B cell (primary cell): ENCODE measurements around the gene TBX15. TPM values are rescaled to one million over a fixed set of nuclear protein-coding genes. Genes with fewer than 3 reads are reported as not detected.

Source experiments
- ATAC-seq: fragments of 200-7000 bp; cut with Tn5 transposase; one replicate; pipeline ENCODE4 v1.10.0; 2021; ENCODE audit warnings: low read depth, mild to moderate bottlenecking, moderate number of reproducible peaks, moderate library complexity
- CTCF ChIA-PET: fragments of 350-600 bp; sonication (Branson Sonifier 250); formaldehyde crosslinking; loops from one replicate; lab custom pipeline; 2021; ENCODE audit warnings: antibody characterized with exemption, inconsistent platforms; lab: Charles Lee
- POLR2A ChIA-PET: fragments of 350-600 bp; sonication (Branson Sonifier 250); formaldehyde crosslinking; loops from one replicate; lab custom pipeline; 2021; ENCODE audit warnings: antibody characterized with exemption; lab: Charles Lee
- DNase-seq: peaks from one replicate; pipeline ENCODE4 v3.0.0; 2013
- H2AFZ ChIP-seq: 2 replicates; pipeline ENCODE4 v1.6.1; 2012; ENCODE audit warnings: mild to moderate bottlenecking, low read depth, low read length; ENCODE audit not compliant: insufficient read depth, poor library complexity, severe bottlenecking
- H3K27ac ChIP-seq, 2 donors: 1 replicate in 1 of 2; 2 replicates in 1 of 2; pipeline ENCODE4 v1.5.1; 2012 to 2013; ENCODE audit warnings: low read length in 2 of 2, mild to moderate bottlenecking in 2 of 2, moderate library complexity in 1 of 2
- H3K27me3 ChIP-seq, 4 experiments: fragments of 200-600 bp in 1 of 4; sonication (generic) in 1 of 4; replicated peaks in 1 of 4; 1 replicate in 2 of 4; 2 replicates in 2 of 4; pipeline versions ENCODE4 v1.6.1 to v1.7.0; 2013 to 2016; ENCODE audit warnings: low read length in 3 of 4, mild to moderate bottlenecking in 2 of 4, mixed read lengths in 1 of 4, moderate library complexity in 1 of 4; ENCODE audit not compliant: insufficient read depth in 4 of 4, control insufficient read depth in 3 of 4; ENCODE audit errors: control extremely low read depth in 1 of 4
- H3K36me3 ChIP-seq, 2 experiments: replicated peaks in 1 of 2; 1 replicate in 1 of 2; 2 replicates in 1 of 2; pipeline versions ENCODE4 v1.6.1 to v1.7.1; 2013; ENCODE audit warnings: low read length in 1 of 2; ENCODE audit not compliant: insufficient read depth in 2 of 2, control insufficient read depth in 1 of 2; ENCODE audit errors: control extremely low read depth in 1 of 2, extremely low read depth in 1 of 2
- H3K4me1 ChIP-seq, 2 donors: fragments of 200-600 bp in 1 of 2; sonication (generic) in 1 of 2; 1 replicate in 1 of 2; 2 replicates in 1 of 2; pipeline versions ENCODE4 v1.5.1 to v1.6.1; 2013 to 2017; ENCODE audit warnings: low read length in 2 of 2; ENCODE audit not compliant: control insufficient read depth in 2 of 2, insufficient read depth in 2 of 2
- H3K4me2 ChIP-seq: replicated peaks from 2 replicates; pipeline ENCODE3; 2012; ENCODE audit warnings: mild to moderate bottlenecking, low read depth, low read length; ENCODE audit not compliant: poor library complexity, severe bottlenecking
- H3K4me3 ChIP-seq, 5 experiments: fragments of 200-600 bp in 1 of 5; sonication (generic) in 1 of 5; 1 replicate in 3 of 5; 2 replicates in 2 of 5; pipeline versions ENCODE4 v1.5.1 to v1.7.0; 2011 to 2016; ENCODE audit warnings: low read length in 4 of 5, mild to moderate bottlenecking in 4 of 5, low read depth in 2 of 5, control low read depth in 1 of 5, moderate library complexity in 1 of 5; ENCODE audit not compliant: insufficient read depth in 1 of 5; ENCODE audit errors: control extremely low read depth in 1 of 5, extremely low read depth in 1 of 5
- H3K79me2 ChIP-seq: fragments of 200-600 bp; sonication (generic); one replicate; pipeline ENCODE4 v1.6.0; 2016; ENCODE audit warnings: low read length; ENCODE audit not compliant: control insufficient read depth, insufficient read depth
- H3K9ac ChIP-seq: fragments of 200-600 bp; sonication (generic); 2 replicates; pipeline ENCODE4 v1.6.1; 2017; ENCODE audit warnings: mild to moderate bottlenecking, low read length, moderate library complexity
- H3K9me3 ChIP-seq, 3 donors: one replicate each; pipeline versions ENCODE4 v1.6.1 to v1.7.1; 2013; ENCODE audit warnings: low read length in 2 of 3; ENCODE audit not compliant: control insufficient read depth in 2 of 3, insufficient read depth in 1 of 3; ENCODE audit errors: control extremely low read depth in 1 of 3
- H4K20me1 ChIP-seq: 2 replicates; pipeline ENCODE4 v1.6.0; 2012; ENCODE audit warnings: mild to moderate bottlenecking, low read length; ENCODE audit not compliant: insufficient read depth, control insufficient read depth, poor library complexity, severe bottlenecking
- H3K27ac Mint-ChIP-seq: one replicate; pipeline ENCODE4 v1.8.0; 2021; ENCODE audit warnings: mixed read lengths
- H3K27me3 Mint-ChIP-seq: one replicate; pipeline ENCODE4 v1.8.0; 2021; ENCODE audit warnings: mixed read lengths
- H3K4me1 Mint-ChIP-seq: one replicate; pipeline ENCODE4 v1.8.0; 2021; ENCODE audit warnings: mixed read lengths
- H3K4me3 Mint-ChIP-seq: one replicate; pipeline ENCODE4 v1.8.0; 2021; ENCODE audit warnings: mixed read lengths
- H3K9me3 Mint-ChIP-seq: one replicate; pipeline ENCODE4 v1.8.0; 2022; ENCODE audit warnings: mixed read lengths; ENCODE audit not compliant: insufficient read depth
- EZH2 ChIP-seq: IDR thresholded peaks from 2 replicates; pipeline ENCODE4 v1.6.1; 2012; ENCODE audit warnings: borderline replicate concordance, low read depth, mild to moderate bottlenecking, moderate library complexity, low read length; ENCODE audit not compliant: insufficient read depth, poor library complexity, severe bottlenecking
- WGBS: methylation state at CpG from one replicate; pipeline ENCODE4 v1.1.5; 2013; ENCODE audit warnings: missing lambda C conversion rate; ENCODE audit not compliant: insufficient coverage; 5-methylcytosine and 5-hydroxymethylcytosine counted together
- intact Hi-C: fragments of 100-400 bp; cut with micrococcal nuclease; formaldehyde crosslinking; loops from one replicate; pipeline ENCODE4 v1.10.0; 2022
- polyA plus RNA-seq: library from polyadenylated mRNA; depleted of rRNA; stranded (reverse); fragments of >200 nt; gene quantifications from 2 replicates; pipeline ENCODE4 v1.2.3, GENCODE V29; 2012
- total RNA-seq, 2 donors: library from RNA; stranded (reverse); fragments of 120-200 nt in 1 of 2; gene quantifications; 1 replicate in 1 of 2; 2 replicates in 1 of 2; pipeline versions ENCODE4 v1.2.3 to v1.2.4, GENCODE V29; 2013 to 2022
- TF ChIP-seq, protein P1 (sequence below): fragments of 200-600 bp; IDR thresholded peaks from one replicate; pipeline ENCODE4 v1.8.0; 2022; ENCODE audit warnings: antibody characterized with exemption, mild to moderate bottlenecking

The TBX15 gene
- total and polyA plus RNA-seq, 2 donors (not counting 1 experiment from before 2014, with no cell fraction given), result 0.03 to 0.15 TPM

DNA sequence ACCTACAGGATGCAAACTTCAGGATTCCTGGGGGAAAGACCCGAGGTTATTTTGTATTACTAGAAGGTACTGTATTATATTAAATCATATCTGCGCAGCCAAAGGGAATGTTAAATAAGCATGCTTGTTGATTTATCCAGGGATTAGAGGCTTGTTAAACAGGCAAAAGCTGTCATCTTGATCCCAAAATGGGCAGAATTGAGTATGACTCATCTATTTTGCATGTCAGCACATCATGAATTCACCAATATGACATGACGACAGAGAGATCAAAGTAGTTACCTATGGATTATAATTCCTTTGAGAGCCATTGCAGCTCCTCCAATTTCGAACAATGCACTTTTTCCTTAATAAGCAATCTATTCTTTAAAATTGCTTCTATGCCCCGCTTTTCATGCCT lies 66.1 kb downstream of the TBX15 start:
- ATAC-seq, result no peak

DNA sequence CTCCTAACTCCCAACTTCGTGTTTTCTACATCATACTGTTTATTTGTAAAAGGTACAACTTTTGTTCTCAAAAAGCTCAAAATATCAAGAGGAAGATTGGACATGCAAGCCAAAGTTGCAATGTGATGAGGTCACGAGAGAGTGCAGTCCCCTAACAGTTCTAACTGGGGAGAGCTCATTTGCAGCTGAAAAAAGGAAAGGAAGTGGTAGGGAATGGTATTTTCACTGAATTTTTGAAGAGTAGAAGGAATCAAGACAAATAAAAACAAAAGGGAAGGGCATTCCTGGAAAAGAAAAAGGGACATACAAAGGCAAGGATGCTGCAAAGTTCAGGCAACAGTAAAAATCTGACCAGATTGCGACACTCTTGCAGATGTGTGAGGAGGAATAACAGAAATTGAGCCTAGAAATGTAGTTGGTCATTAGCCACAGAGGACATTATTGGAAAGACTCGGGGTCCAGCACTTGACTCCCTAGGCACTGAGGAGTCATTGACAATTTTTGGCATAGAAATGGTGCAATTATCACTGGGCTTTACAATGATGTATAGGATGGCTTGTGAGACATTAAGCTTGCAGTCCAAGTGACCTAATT lies 67.9 kb downstream of the TBX15 start:
- H2AFZ ChIP-seq, result no peak overlapping the region
- 85% methylated on average over 3 of the region's 4 CpGs for WGBS
- Mint-ChIP-seq H3K27me3 (peaks cover 3% of the 10 kb centered on the region), H3K27ac (no peak overlapping the region), H3K9me3 (peaks cover 3% of the 10 kb centered on the region), H3K4me1 (peaks cover 29% of the 10 kb centered on the region), H3K4me3 (no peak overlapping the region)
- no peaks in the 10 kb centered on the region for H3K27me3 ChIP-seq
- TF ChIP-seq, protein P1, sequence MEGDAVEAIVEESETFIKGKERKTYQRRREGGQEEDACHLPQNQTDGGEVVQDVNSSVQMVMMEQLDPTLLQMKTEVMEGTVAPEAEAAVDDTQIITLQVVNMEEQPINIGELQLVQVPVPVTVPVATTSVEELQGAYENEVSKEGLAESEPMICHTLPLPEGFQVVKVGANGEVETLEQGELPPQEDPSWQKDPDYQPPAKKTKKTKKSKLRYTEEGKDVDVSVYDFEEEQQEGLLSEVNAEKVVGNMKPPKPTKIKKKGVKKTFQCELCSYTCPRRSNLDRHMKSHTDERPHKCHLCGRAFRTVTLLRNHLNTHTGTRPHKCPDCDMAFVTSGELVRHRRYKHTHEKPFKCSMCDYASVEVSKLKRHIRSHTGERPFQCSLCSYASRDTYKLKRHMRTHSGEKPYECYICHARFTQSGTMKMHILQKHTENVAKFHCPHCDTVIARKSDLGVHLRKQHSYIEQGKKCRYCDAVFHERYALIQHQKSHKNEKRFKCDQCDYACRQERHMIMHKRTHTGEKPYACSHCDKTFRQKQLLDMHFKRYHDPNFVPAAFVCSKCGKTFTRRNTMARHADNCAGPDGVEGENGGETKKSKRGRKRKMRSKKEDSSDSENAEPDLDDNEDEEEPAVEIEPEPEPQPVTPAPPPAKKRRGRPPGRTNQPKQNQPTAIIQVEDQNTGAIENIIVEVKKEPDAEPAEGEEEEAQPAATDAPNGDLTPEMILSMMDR, result no peak
- no peak for TF ChIP-seq EZH2
- H3K27ac ChIP-seq, result no peak overlapping the region
- H3K9ac ChIP-seq, result no peak overlapping the region
- H3K4me3 ChIP-seq, result no peak overlapping the region
- ATAC-seq (no peak), DNase-seq (no peak)
- H3K79me2 ChIP-seq, result no peaks in the 10 kb centered on the region
- POLR2A ChIA-PET, result no interaction called here
- peaks cover 8 to 12% of the 10 kb centered on the region in 2 donors for H3K4me1 ChIP-seq
- no peaks in the 10 kb centered on the region for H3K36me3 ChIP-seq
- intact Hi-C loops, result no loop called here
- CTCF ChIA-PET, result no interaction called here
- H4K20me1 ChIP-seq, result no peaks in the 10 kb centered on the region
- H3K4me2 ChIP-seq, result no peak overlapping the region
- H3K9me3 ChIP-seq, result no peaks in the 10 kb centered on the region

More for the DNA sequence above, 66.1 kb downstream of the TBX15 start:
- Histone ChIP-seq H3K79me2 (no peaks in the 10 kb centered on the region), H2AFZ (no peak overlapping the region), H3K9me3 (no peaks in the 10 kb centered on the region), H3K4me2 (no peak overlapping the region), H3K27me3 (no peaks in the 10 kb centered on the region), H3K27ac (no peak overlapping the region), H4K20me1 (no peaks in the 10 kb centered on the region), H3K9ac (no peak overlapping the region), H3K4me1 (peaks cover 8 to 12% of the 10 kb centered on the region in 2 donors), H3K36me3 (no peaks in the 10 kb centered on the region), H3K4me3 (no peak overlapping the region)
- H3K4me1 Mint-ChIP-seq, result peaks cover 24% of the 10 kb centered on the region
- TF ChIP-seq, protein P1, result no peak
- no peak for TF ChIP-seq EZH2
- CTCF ChIA-PET, result no interaction called here
- peaks cover 12% of the 10 kb centered on the region for H3K27me3 Mint-ChIP-seq
- POLR2A ChIA-PET, result no interaction called here
- H3K4me3 Mint-ChIP-seq, result no peak overlapping the region
- intact Hi-C loops, result no loop called here
- no peak overlapping the region for H3K27ac Mint-ChIP-seq
- peaks cover 3% of the 10 kb centered on the region for H3K9me3 Mint-ChIP-seq
- no peak for DNase-seq
- WGBS, result 83% methylated on average over 1 of the region's 5 CpGs
